PC-9 (cell line): ENCODE measurements around the gene RFT1. TPM values are rescaled to one million over a fixed set of nuclear protein-coding genes. Genes with fewer than 3 reads are reported as not detected.

Source experiments
- BruUV-seq: library from RNA; stranded (reverse); fragments of 400-500 nt; replicated peaks from 2 replicates; lab custom pipeline; 2021; lab: Mats Ljungman, UMichigan
- CTCF ChIA-PET: fragments of 300-600 bp; sonication (Branson Sonifier 250); formaldehyde crosslinking; loops from one replicate; lab custom pipeline; 2022; ENCODE audit warnings: antibody characterized with exemption; lab: Charles Lee
- POLR2A ChIA-PET: fragments of 300-600 bp; sonication (Branson Sonifier 250); formaldehyde crosslinking; loops from one replicate; lab custom pipeline; 2022; ENCODE audit warnings: antibody characterized with exemption; ENCODE audit not compliant: unreplicated experiment; lab: Charles Lee
- DNase-seq, 2 experiments: peaks; one replicate each; pipeline versions ENCODE4 v3.0.0 to v3.0.0-alpha.2; 2015 to 2022; ENCODE audit warnings: mixed read lengths in 1 of 2
- H2AFZ ChIP-seq: fragments of 200-600 bp; sonication (generic); 2 replicates; pipeline ENCODE4 v1.8.1; 2017; ENCODE audit warnings: antibody characterized with exemption
- H3F3A ChIP-seq: fragments of 200-600 bp; sonication (generic); 2 replicates; pipeline ENCODE4 v1.8.1; 2017; ENCODE audit warnings: antibody characterized with exemption, mild to moderate bottlenecking, low read depth; ENCODE audit not compliant: insufficient read depth
- H3K27ac ChIP-seq: fragments of 200-600 bp; sonication (generic); 2 replicates; pipeline ENCODE4 v1.6.1; 2016; ENCODE audit warnings: mixed run types
- H3K27me3 ChIP-seq: fragments of 200-600 bp; sonication (generic); 2 replicates; pipeline ENCODE4 v1.6.1; 2016; ENCODE audit warnings: low read depth, mixed run types; ENCODE audit not compliant: insufficient read depth
- H3K36me3 ChIP-seq: fragments of 200-600 bp; sonication (generic); 2 replicates; pipeline ENCODE4 v1.6.1; 2016; ENCODE audit warnings: low read depth, mixed run types
- H3K4me1 ChIP-seq: fragments of 200-600 bp; sonication (generic); replicated peaks from 2 replicates; pipeline ENCODE4 v1.6.1; 2016; ENCODE audit warnings: mixed run types; ENCODE audit not compliant: insufficient read depth
- H3K4me2 ChIP-seq: fragments of 200-600 bp; sonication (generic); 2 replicates; pipeline ENCODE4 v1.6.1; 2017; ENCODE audit warnings: mixed run types
- H3K4me3 ChIP-seq: fragments of 200-600 bp; sonication (generic); 2 replicates; pipeline ENCODE4 v1.6.1; 2016; ENCODE audit warnings: mixed run types
- H3K79me2 ChIP-seq: fragments of 200-600 bp; sonication (generic); 2 replicates; pipeline ENCODE4 v1.6.1; 2017; ENCODE audit warnings: low read depth, mixed run types
- H3K9me2 ChIP-seq: fragments of 200-600 bp; sonication (generic); 2 replicates; pipeline ENCODE4 v1.8.1; 2017; ENCODE audit warnings: mild to moderate bottlenecking; ENCODE audit not compliant: insufficient read depth
- H3K9me3 ChIP-seq: fragments of 200-600 bp; sonication (generic); 2 replicates; pipeline ENCODE4 v1.8.1; 2016; ENCODE audit warnings: low read depth; ENCODE audit not compliant: insufficient read depth
- H4K20me1 ChIP-seq: fragments of 200-600 bp; sonication (generic); 2 replicates; pipeline ENCODE4 v1.8.1; 2017; ENCODE audit not compliant: insufficient read depth
- EZH2 ChIP-seq: fragments of 200-600 bp; sonication (generic); IDR thresholded peaks from 2 replicates; pipeline ENCODE4 v1.8.0; 2017; ENCODE audit warnings: antibody characterized with exemption, low read depth
- intact Hi-C: fragments of 100-400 bp; cut with micrococcal nuclease; formaldehyde crosslinking; loops from one replicate; pipeline ENCODE4 v1.10.0; 2022; ENCODE audit not compliant: unreplicated experiment
- total RNA-seq: library from RNA; stranded (reverse); gene quantifications from 2 replicates; pipeline ENCODE4 v1.2.3, GENCODE V29; 2021
- TF ChIP-seq, protein P1 (sequence below): fragments of 200-600 bp; sonication (generic); conservative IDR thresholded peaks from 2 replicates; pipeline ENCODE4 v1.6.1; 2017; ENCODE audit warnings: mixed run types, antibody characterized with exemption, mild to moderate bottlenecking, moderate library complexity

RFT1 gene
- total RNA-seq, 1 experiment from 2014 or later = 31.0 TPM

DNA sequence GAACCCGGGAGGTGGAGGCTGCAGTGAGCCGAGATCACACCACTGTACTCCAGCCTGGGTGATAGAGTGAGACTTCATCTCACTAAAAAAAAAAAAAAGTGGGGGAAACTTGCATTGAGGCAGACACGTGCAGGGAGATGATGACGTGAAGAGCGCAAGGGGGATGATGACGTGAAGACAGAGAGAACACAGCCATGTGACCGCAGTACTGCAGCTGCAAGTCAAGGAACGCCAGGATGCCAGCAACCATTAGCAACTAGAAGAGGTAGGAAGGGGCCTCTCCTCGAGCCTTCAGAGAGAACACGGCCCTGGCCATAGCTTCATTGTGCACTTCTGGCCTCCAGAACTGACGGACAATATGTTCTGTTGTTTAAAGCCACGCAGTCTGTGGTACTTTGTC, 28.3 kb downstream of the RFT1 start:
- 0 out of 2 replicates have a peak, but pooled peaks cover 3% of the 10 kb centered on the region for H3K36me3 ChIP-seq
- H3K9me3 ChIP-seq = no peaks in the 10 kb centered on the region
- TF ChIP-seq, protein P1, sequence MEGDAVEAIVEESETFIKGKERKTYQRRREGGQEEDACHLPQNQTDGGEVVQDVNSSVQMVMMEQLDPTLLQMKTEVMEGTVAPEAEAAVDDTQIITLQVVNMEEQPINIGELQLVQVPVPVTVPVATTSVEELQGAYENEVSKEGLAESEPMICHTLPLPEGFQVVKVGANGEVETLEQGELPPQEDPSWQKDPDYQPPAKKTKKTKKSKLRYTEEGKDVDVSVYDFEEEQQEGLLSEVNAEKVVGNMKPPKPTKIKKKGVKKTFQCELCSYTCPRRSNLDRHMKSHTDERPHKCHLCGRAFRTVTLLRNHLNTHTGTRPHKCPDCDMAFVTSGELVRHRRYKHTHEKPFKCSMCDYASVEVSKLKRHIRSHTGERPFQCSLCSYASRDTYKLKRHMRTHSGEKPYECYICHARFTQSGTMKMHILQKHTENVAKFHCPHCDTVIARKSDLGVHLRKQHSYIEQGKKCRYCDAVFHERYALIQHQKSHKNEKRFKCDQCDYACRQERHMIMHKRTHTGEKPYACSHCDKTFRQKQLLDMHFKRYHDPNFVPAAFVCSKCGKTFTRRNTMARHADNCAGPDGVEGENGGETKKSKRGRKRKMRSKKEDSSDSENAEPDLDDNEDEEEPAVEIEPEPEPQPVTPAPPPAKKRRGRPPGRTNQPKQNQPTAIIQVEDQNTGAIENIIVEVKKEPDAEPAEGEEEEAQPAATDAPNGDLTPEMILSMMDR = no peak
- TF ChIP-seq EZH2 = no peak
- no peak overlapping the region for H3K4me2 ChIP-seq
- DNase-seq = no peak
- no peak overlapping the region for H3K4me3 ChIP-seq
- intact Hi-C loops = no loop called here
- no peaks in the 10 kb centered on the region for H3K79me2 ChIP-seq
- H3K9me2 ChIP-seq = no peaks in the 10 kb centered on the region
- ChIA-PET CTCF (no interaction called here), POLR2A (no interaction called here)
- H3F3A ChIP-seq = no peaks in the 10 kb centered on the region
- H4K20me1 ChIP-seq = no peaks in the 10 kb centered on the region
- H2AFZ ChIP-seq = no peak overlapping the region
- no peaks in the 10 kb centered on the region for H3K27me3 ChIP-seq
- H3K27ac ChIP-seq = no peak overlapping the region
- H3K4me1 ChIP-seq = no peaks in the 10 kb centered on the region
- no TSS peak for BruUV-seq

DNA sequence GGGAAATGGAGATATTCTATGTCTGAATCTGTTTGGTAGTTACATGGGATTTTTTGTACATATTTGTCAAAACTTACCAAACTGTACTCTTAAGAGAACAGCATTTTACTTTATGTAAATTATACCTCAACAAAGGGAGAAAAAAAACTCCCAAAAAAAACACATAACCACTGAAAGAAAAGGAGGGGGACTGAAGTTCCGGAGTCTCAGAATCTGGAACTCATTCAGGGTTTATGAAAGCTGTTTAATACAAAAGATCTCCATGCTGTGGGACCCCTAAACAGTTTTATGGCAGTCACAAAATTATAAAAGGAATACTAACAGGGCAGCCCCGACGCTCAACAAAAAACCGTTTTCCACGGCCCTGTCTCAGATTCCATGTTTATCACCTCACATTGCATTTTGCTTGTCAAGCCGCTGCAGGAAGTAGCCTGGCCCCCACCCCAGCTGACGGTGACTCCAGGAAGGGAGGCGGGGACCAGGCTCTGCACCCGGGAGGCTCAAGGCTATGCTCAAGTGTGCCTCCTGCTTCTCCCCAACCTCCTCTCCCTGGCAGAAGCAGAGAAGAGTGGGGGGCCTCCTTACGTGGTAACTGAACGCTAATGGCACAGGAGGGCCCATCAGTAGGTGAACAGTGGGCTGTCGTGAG, 29.3 kb downstream of the RFT1 start:
- no peak overlapping the region for H3K4me2 ChIP-seq
- no peaks in the 10 kb centered on the region for H3K27me3 ChIP-seq
- ChIA-PET CTCF (no interaction called here), POLR2A (no interaction called here)
- H3K27ac ChIP-seq = no peak overlapping the region
- 0 out of 2 replicates have a peak, but pooled peaks cover 3% of the 10 kb centered on the region for H3K36me3 ChIP-seq
- no peaks in the 10 kb centered on the region for H3K9me3 ChIP-seq
- H3K4me1 ChIP-seq = no peaks in the 10 kb centered on the region
- no peaks in the 10 kb centered on the region for H3K9me2 ChIP-seq
- no peaks in the 10 kb centered on the region for H3F3A ChIP-seq
- intact Hi-C loops = no loop called here
- DNase-seq = no peak
- H4K20me1 ChIP-seq = no peaks in the 10 kb centered on the region
- no peak overlapping the region for H2AFZ ChIP-seq
- no TSS peak for BruUV-seq
- no peak overlapping the region for H3K4me3 ChIP-seq
- TF ChIP-seq, protein P1 = no peak
- no peak for TF ChIP-seq EZH2
- H3K79me2 ChIP-seq = no peaks in the 10 kb centered on the region

DNA sequence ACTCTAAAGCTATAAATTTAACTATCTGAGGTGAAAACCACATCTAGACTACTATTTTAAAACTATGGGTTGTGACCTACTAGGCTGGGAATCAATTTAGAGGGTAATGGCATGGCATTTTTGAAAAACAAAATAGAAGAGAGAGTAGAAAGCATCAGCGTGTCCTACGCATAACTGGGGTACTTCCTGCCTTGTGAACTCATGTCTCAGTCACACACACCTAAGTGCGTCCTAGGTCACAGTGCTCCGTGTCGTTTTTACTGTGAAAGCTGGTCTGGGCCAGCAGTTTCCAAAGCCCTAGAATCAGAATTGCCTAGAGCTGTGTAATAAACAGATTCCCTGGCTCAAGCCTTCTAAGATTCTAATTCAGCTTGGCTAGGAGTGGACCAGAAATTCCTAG, 32.3 kb downstream of the RFT1 start:
- BruUV-seq = no TSS peak

More for the DNA sequence above, 32.3 kb downstream of the RFT1 start:
- Histone ChIP-seq H3K4me1 (no peaks in the 10 kb centered on the region), H3K27ac (no peak overlapping the region), H3K36me3 (no peaks in the 10 kb centered on the region), H3K4me2 (no peak overlapping the region), H3K27me3 (no peaks in the 10 kb centered on the region), H3K79me2 (no peaks in the 10 kb centered on the region), H2AFZ (no peak overlapping the region), H3K4me3 (no peak overlapping the region), H3K9me3 (no peaks in the 10 kb centered on the region), H3K9me2 (no peaks in the 10 kb centered on the region), H3F3A (no peaks in the 10 kb centered on the region), H4K20me1 (no peaks in the 10 kb centered on the region)
- intact Hi-C loops = no loop called here
- ChIA-PET POLR2A (no interaction called here), CTCF (no interaction called here)
- no peak for TF ChIP-seq EZH2
- TF ChIP-seq, protein P1 = no peak
- no peak for DNase-seq
